ENCODE data around the gene CRISP3.
"Not testable (repeated sequence)": the region's sequence is repeated elsewhere in the genome, so short reads cannot be mapped to it uniquely, and the experiment has no call there.

The CRISP3 gene

DNA sequence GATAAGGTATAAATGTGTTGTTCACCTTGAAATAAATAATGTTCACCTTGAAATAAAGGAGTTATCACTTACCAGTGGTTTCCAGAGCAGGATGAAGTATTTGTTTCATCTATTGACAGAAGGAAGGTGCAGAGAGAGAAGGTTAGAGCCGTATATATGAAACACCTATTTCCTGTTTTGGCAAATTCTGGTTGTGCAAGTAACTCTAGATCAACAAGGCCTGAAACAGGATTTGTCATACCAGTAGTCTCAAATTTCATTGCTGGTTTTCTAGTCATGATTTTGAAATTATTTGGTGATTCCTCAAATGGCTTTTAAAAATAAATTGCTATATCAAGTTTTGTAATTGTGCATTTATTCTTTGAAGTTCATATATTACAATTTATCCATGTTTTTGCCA, at the start of gene CRISP3:
Gene CRISP3, minus strand, starts transcription at position 130 of the 400 bp plus-strand sequence. Its CDS starts 21 bp downstream, at position 109.
- no peak for DNase-seq

DNA sequence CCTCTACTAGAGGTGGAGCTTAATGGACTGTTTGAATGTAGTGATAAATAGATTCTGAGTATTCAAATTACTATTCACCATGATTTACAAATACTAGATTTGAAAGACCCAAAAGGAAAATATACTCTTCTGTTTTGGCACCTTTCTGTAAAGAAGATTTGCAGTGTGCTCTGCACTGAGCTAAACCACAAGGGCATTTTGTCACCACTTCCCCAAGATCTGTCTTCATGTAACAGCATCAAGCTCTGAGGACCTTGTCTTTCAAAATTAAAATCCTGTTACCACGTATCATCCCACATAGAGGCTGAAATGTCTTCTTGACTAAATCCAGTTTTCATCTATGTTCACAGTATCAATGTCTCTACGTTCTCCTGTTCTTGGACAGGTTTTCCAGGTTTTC, 46.2 kb upstream of the CRISP3 start:
- no peak for DNase-seq

- no peak for DNase-seq
These were observed 43.0 kb upstream of the CRISP3 start, which contains the start of gene PGK2 for GRCh38 chr6:49787176-49787575. TSS of gene PGK2 (minus strand) at chr6:49787285. CDS start at chr6:49787187, 98 bp downstream.

DNA sequence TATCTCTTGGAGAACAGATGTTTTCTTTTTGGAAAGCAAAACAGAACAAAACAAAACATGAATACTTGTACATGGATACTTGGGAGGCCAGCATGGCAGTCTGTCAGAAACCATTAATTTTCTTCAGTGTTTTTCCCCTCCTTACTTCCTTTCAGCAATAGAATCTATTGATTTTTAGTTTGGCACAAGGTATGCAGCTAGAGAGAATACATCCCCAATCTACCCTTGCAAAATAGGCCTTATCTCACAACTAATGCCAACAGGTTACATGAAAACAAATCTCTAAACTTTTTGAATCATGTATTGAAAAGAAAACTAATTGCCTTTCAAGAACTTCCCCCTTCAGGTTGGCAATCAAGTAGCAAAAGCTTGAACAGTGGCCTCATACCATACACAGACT, 40.1 kb upstream of the CRISP3 start:
- no peak for DNase-seq

DNA sequence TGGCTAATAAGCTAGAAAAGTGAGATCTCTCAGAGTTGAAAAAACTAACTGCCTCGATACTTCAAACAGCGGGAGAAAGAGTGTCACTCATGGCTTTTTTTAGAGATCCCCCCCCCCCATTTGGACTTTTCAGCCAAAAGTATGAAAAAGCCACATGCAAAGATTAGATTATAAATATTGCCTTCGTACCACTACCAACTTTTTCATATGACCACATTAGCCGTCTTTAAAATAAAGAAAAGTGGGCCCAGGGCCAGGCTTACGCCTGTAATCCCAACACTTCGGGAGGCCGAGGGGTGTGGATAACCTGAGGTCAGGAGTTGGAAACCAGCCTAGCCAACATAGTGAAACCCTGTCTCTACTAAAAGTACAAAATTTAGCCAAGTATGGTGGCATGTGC, 38.5 kb upstream of the CRISP3 start:
- DNase-seq = no peak

DNA sequence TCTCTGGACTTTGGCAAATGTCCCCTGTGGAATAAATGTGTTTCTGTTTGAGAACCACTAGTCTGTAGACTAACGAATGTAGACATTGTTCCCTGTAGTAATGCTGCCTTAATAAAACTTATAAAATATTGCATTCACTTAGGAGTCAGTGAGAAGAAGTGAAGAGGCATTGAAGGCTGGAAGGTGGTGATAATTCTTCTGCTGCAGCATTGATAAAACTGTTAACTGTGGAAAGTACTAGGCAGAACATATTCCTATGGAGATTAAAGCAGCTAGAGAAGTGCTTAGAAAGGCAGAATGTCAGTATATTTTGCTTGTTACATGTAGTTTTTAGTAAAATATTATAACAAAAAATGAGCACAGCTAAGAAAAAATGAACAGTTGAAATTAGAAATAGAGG, 38.1 kb upstream of the CRISP3 start:
- no peak for DNase-seq

DNA sequence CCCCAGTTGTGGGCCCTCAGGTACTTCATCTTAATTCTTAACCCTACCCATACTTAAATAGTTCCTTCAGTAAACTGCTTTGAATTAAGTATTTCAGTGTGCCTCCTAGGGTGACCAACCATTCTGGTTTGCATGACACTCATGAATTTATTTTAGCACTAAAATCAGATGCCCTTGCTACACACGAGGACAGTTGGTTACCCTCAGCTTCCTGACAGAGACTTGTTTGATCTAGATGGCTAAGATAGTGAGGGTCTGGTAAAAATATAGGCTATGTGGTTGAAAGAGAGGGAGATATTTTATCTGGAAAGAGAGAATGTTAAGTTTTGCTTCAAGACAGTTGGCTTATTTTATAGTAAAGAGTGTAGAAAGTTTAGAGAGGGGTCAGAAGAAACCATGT, 32.3 kb upstream of the CRISP3 start:
- no peak for DNase-seq

DNA sequence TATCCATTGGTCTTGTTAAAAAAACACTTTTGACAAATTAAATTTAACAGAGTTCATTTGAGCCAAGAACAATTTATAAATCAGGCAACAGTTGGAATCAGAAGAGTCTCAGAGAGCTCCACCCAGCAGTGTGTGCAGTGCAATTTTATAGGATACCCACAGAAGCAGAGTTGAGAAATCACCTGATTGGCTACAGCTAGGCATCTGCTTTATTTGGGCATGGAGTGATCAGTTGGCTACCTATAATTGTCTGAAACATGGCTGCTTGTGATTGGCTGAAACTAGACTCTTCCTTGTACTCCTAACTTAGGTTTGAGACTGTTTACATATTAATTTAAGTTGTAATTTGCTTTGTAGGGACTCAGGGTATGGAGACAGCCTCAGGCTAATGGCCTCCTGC, 30.9 kb upstream of the CRISP3 start:
- DNase-seq = no peak

- no peak for DNase-seq
These were observed 28.1 kb upstream of the CRISP3 start for GRCh38 chr6:49772285-49772684.

DNA sequence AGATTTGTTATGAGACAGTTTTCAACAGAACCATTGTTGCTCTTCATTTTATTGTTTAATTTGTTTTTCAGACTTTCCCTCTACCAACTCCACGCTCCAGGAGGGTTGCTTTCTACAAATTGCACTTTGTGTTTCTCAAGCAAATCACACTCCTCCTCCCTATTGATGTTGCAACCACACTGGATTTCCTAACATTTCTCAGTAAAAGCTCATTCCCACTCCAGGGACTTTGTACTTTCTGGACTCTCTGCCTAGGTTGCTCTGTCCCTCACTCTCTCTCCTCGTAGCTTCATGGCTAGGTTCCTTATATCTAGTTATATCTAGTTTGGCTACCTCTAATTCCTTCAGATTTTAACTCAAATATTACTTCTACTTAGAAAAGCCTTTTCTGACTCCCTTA, 22.6 kb upstream of the CRISP3 start:
- DNase-seq = no peak

DNA sequence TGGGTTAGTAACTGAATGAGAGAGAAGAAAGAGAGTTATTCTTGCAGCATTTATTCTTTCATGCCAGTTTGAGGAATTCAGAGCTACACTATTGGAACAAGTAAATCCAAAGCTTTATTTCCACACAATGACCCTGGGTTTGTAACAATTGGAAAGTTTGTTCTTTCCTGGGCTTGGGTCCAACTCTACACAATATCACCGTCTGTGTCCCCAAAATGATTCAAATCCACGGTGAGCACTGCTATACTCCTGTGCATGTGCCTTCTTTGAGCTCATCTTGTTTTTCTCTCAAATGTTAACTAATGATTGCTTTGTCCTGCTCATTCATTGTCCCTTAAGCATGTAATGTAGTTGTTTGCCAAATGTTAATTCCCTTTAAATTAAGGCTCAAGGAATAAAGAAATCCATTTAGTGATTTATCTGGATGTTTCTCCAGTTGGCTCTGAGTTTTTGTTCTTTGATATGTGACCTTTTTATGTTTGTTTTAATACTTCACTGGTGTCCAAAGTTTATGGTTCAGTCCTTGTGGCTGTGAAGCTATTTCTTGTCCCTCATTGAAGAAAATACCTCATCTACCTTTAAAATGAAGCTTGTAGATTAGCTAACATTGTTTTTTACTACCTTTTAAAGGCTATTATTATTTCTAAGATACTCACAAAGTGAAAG, 20.5 kb upstream of the CRISP3 start:
- DNase-seq = no peak

DNA sequence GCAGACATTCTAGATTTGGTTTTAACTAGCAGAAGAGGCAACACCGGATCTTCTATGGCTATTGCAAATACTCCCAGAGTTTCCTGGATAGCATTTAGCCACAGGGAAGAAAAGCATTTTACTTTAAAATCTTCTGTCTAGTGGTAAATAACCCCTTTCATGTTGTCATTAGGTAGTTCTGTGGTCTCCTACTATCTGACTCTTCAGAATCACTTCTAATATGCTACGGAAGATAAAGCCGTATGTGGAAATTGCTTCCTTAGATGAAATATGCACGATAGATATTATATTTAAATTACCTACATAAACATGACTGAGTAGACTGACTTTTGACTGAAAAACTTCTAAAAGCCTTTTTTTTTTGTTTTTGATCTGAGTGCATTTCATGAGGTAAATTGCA, 759 bp downstream of the CRISP3 start:
- DNase-seq = no peak

- DNase-seq = no peak
These were observed 4.8 kb downstream of the CRISP3 start for GRCh38 chr6:49739423-49739822.

DNA sequence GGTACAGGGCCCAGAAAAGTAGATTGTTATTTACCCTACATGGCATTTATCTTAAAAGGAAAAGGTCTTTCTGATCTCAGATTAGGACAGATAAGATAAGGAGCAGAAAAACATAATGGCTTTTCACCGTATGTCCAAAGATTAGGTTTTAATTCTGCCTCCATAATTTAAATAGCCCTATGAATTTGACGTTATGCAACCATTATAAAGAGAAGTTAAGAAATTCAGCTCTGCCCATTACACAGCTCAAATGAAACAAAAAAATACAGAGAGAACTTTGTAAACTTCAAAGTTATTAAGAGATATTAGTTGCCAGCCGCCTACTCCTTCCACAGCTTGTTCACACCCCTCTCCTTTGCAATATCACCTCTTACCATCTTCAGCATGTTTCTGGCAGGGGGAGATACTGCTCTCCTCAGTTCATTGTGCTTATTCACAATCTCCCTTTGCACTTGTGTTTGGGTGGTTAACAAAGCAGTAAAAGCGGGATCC, 8.1 kb downstream of the CRISP3 start:
- no peak for DNase-seq

GRCh38 chr6:49733680-49734079, 10.5 kb downstream of the CRISP3 start:
- no peak for DNase-seq

GRCh38 chr6:49732781-49733180, 11.4 kb downstream of the CRISP3 start:
- DNase-seq = no peak

DNA sequence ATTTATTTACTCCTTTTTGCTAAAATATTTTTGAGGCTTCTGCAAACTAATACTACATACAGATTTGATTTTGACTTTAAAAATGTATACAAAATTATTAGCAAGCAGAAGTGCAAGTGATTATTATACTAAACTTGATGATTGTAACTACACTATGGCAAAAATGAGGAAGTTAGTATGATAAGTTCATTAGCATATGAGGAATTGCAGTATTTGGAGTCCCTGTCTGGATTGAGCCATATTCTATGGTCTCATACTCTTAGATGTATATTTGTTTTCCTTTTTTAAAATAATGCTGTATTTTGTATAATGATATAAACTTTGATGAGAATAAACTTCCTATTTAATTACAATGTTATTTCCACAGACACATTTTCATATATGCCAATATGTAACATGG, 13.9 kb downstream of the CRISP3 start:
- DNase-seq = no peak

- DNase-seq = not testable (repeated sequence)
These were observed 20.3 kb downstream of the CRISP3 start for GRCh38 chr6:49723917-49724316.

GRCh38 chr6:49721297-49721696, 22.9 kb downstream of the CRISP3 start:
- no peak for DNase-seq

DNA sequence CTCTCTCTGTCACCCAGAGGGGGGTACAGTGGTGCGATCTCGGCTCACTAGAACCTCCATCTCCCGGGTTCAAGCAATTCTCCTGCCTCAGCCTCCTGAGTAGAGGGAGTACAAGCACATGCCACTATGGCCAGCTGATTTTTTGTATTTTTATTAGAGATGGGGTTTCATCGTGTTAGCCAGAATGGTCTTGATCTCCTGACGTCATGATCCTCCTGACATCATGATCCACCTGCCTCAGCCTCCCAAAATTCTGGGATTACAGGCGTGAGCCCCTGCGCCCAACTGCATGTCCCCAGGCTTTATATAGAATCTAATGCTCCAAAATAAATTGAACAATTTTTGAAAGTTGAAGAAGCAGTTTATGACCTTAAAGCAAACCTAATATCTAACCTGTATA, 23.8 kb downstream of the CRISP3 start:
- DNase-seq = no peak

DNA sequence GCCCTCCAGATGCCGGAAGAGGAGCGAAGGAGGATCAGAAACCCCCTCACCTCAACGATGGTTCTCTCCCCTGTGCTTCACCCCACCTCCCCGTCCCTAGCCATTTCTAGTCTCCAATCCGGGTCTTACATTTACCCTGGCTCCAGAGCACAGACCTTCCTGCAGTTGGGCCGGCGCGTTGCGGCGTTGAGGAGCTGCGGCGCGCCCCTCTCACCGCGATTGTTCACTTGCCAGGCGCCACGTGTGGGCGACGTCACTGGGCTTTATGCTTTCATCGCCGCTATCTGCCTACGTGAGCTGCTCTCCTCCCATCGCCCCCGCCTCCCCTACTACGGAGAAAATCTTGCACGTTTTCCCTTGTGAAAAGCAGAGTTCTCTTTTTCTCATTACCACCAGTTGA, 30.8 kb downstream of the CRISP3 start, which contains the start of gene CRISP2:
Gene CRISP2, minus strand, starts transcription at position 198 of the 400 bp plus-strand sequence. CDS start 4,347 bp downstream, outside the sequence.
- no peak for DNase-seq

DNA sequence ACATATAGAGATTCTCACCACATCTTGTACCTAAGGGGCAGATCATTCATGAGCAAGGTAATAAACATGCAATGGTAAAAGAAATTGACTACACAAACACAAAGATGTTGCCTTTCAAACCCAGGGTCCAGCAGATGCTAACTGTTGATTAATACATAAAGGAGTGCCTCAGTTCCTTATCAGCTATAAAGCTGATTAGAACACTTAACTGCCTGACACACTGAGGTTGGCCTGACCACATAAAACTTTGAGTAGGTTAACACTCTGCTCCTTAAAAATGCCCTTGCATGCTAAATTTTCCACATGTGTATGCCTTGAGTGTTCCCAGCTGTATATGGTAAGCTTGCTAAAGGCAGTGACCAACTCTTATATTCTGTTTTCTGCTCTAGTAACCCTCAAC, 45.7 kb downstream of the CRISP3 start:
- no peak for DNase-seq

DNA sequence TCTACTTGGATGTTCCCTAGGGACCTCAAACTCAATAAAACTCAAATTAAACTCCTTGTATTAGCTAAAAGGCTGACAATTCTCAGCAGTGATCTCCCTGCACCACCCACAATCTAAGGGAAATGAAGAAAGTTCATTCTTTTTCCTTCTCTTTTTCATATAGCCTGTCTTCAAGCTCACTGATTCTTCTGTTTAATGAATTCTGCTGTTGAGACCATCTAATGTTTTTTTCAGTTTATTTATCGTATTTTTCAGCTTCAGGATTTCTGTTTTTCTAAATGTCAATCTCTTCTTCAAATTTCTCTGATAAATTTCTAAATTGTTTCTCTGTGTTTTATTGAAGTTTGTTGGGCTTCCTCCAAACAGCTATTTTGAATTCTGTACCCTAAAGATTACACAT, 50.7 kb downstream of the CRISP3 start:
- no peak for DNase-seq

DNA sequence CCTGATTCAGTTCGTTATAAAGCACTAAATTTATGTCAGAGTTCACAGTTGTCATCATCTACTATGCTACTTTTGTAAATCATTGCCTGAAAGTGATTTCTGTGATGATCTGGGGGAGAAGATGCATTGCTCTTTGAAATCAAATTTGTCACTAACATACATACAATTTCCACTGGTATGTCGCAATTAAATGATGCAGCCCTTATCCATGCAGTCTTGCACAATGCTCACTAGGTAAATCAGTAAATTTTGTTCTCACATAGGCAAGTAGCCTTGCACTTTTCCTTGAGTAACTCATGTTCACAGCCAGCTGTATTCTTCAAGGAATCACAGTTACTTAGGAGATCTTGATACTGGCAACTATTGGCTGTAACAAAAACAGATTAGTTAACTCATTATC, 51.7 kb downstream of the CRISP3 start:
- no peak for DNase-seq
